Transverse colon (tissue), 4 donors: Measurements from ENCODE around the gene FCRL5.

ENCODE experiments used
- POLR2AphosphoS5 ChIP-seq, 3 donors: sonication (generic); formaldehyde crosslinking; IDR thresholded peaks; one replicate each; pipeline ENCODE4 v1.6.1; 2016; ENCODE audit warnings: antibody characterized with exemption in 3 of 3
- TF ChIP-seq, protein P1 (sequence below), 5 experiments: fragments of 200-600 bp in 3 of 5; fragments of 450-650 bp in 2 of 5; sonication (generic) in 3 of 5; IDR thresholded peaks; 1 replicate in 2 of 5; 2 replicates in 3 of 5; pipeline ENCODE4 v1.5.1; 2016 to 2017; ENCODE audit warnings: antibody characterized with exemption in 5 of 5, inconsistent platforms in 3 of 5, mild to moderate bottlenecking in 2 of 5, moderate library complexity in 1 of 5

DNA sequence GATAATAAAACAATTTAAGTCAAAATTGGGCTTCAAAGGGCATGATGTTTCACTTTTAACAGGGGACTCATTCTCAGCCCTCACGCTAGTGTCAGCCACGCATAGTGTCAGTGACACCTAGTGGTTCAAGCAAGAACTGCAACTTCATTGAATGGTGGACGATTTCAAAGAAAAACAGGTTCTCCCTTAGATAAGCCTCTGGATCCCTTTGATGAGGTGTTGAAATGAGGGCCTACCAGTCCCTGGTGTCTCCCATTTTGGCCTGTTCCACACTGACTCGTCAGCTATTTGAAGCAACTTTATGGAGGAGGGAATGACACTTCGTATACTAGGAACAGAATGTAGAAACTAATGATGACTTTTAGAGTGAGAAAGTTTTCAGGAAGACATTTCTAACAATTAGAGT lies 56.2 kb downstream of the FCRL5 start:
- no peak for TF ChIP-seq POLR2AphosphoS5 (IDR thresholded peaks at IDR 0.05)
- TF ChIP-seq, protein P1, sequence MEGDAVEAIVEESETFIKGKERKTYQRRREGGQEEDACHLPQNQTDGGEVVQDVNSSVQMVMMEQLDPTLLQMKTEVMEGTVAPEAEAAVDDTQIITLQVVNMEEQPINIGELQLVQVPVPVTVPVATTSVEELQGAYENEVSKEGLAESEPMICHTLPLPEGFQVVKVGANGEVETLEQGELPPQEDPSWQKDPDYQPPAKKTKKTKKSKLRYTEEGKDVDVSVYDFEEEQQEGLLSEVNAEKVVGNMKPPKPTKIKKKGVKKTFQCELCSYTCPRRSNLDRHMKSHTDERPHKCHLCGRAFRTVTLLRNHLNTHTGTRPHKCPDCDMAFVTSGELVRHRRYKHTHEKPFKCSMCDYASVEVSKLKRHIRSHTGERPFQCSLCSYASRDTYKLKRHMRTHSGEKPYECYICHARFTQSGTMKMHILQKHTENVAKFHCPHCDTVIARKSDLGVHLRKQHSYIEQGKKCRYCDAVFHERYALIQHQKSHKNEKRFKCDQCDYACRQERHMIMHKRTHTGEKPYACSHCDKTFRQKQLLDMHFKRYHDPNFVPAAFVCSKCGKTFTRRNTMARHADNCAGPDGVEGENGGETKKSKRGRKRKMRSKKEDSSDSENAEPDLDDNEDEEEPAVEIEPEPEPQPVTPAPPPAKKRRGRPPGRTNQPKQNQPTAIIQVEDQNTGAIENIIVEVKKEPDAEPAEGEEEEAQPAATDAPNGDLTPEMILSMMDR (IDR thresholded peaks at IDR 0.05), result peak; percentile 54 to 94 (median 82)
